HTR-8/SVneo (cell line): Measurements from ENCODE around the gene PPARA.

Experiments used
- DNase-seq: peaks from one replicate; pipeline ENCODE4 v3.0.0; 2011; ENCODE audit warnings: low spot score, mixed read lengths; ENCODE audit not compliant: insufficient read length
- FAIRE-seq: peaks from 2 replicates; lab custom pipeline; 2011; peaks lifted over from hg19 to GRCh38; lab: Jason Lieb, UNC

The PPARA gene

GRCh38 chr22:46286006-46286405, 135.7 kb downstream of the PPARA start:
- DNase-seq (no peak), FAIRE-seq (no peak)

GRCh38 chr22:46286941-46287872, 136.9 kb downstream of the PPARA start:
- FAIRE-seq, result no peak
- no peak for DNase-seq

GRCh38 chr22:46287873-46288751, 137.8 kb downstream of the PPARA start:
- FAIRE-seq (no peak), DNase-seq (no peak)

GRCh38 chr22:46288846-46289243, 138.5 kb downstream of the PPARA start:
- no peak for DNase-seq
- no peak for FAIRE-seq

- DNase-seq (no peak), FAIRE-seq (no peak)
Observed at GRCh38 chr22:46289244-46289891, 139.0 kb downstream of the PPARA start.

GRCh38 chr22:46290121-46290842, 140.0 kb downstream of the PPARA start:
- DNase-seq, result no peak
- no peak for FAIRE-seq

GRCh38 chr22:46290843-46291785, 140.8 kb downstream of the PPARA start:
- DNase-seq, result no peak
- FAIRE-seq, result no peak

- FAIRE-seq (no peak), DNase-seq (no peak)
Observed at GRCh38 chr22:46292173-46292572, 141.8 kb downstream of the PPARA start.

- FAIRE-seq, result no peak
- DNase-seq, result no peak
Observed at GRCh38 chr22:46292732-46293131, 142.4 kb downstream of the PPARA start.
